Activated CD4-positive, alpha-beta T cell treated with anti-CD3 and anti-CD28 coated beads, Interleukin-2, Interleukin-4, amounts not matched to agents 100 ng/mL and 50 ng/mL, durations not matched to agents 16 hours and 8 hours (primary cell): Measurements from ENCODE around the gene SSU72.

Source experiments
- DNase-seq: peaks from one replicate; pipeline ENCODE4 v3.0.0-alpha.2; 2020; ENCODE audit warnings: low spot score

SSU72 gene

DNA sequence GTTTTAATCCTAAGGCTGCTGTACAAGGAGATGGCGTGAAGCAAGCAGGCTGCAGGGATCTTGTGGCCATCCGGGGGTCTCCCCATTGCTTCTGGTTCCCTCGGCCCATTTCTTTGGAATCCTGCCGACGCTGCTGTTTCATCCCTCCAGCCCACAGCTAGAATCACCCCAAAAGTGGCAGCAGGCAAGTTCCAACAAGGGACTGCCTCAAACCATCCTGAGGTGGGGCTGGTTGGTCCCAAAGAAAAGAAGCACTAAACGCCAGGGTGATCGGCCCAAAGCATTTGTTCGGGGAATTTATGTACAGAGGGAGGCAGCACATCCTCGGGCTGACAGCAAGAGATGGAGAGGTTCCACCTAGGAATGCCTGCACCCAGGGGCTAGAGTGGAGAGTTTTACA is 36.1 kb upstream of the SSU72 start:
- no peak for DNase-seq

DNA sequence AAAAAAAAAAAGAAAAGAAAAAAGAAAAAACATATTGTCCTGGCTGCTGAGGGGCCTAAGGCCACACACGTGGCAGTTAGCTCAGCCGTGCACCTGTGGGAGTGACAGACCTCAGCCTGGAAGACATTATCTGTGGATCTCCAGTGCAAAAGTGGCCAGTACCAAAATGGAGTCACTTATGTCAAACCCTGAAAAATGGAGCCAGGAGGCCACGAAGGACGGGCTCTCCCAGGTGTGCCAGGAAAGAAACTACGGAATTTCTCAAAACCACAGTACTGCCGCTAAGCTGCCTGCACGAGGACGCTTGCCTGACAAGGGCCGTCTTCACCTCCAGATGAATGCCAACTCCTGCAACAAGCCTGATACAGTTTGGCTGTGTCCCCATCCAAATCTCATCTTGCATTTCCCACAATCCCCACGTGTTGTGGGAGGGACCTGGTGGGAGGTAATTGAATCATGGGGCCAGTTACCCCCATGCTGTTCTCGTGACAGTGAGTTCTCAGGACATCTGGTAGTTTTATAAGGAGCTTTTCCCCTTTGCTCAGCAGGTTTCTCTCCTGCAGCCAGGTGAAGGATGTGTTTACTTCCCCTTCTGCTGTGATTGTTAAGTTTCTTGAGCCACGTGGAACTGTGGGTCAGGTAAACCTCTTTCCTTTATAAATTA is 35.3 kb upstream of the SSU72 start:
- no peak for DNase-seq

DNA sequence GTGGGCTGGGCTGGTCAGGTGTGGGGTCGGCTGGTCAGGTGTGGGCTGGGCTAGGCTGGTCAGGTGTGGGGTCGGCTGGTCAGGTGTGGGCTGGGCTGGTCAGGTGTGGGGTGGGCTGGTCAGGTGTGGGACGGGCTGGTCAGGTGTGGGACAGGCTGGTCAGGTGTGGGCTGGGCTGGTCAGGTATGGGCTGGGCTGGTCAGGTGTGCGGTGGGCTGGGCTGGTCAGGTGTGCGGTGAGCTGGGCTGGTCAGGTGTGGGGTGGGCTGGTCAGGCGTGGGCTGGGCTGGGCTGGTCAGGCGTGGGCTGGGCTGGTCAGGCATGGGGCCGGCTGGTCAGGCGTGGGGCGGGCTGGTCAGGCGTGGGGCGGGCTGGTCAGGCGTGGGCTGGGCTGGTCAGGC is 31.6 kb upstream of the SSU72 start:
- DNase-seq: no peak

DNA sequence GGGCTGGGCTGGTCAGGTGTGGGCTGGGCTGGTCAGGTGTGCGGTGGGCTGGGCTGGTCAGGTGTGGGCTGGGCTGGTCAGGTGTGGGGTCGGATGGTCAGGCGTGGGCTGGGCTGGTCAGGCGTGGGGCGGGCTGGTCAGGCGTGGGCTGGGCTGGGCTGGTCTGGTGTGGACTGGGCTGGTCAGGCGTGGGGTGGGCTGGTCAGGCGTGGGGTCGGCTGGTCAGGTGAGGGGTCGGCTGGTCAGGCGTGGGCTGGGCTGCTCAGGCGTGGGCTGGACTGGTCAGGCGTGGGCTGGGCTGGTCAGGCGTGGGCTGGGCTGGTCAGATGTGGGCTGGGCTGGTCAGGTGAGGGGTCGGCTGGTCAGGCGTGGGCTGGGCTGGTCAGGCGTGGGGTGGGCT is 31.1 kb upstream of the SSU72 start:
- no peak for DNase-seq

DNA sequence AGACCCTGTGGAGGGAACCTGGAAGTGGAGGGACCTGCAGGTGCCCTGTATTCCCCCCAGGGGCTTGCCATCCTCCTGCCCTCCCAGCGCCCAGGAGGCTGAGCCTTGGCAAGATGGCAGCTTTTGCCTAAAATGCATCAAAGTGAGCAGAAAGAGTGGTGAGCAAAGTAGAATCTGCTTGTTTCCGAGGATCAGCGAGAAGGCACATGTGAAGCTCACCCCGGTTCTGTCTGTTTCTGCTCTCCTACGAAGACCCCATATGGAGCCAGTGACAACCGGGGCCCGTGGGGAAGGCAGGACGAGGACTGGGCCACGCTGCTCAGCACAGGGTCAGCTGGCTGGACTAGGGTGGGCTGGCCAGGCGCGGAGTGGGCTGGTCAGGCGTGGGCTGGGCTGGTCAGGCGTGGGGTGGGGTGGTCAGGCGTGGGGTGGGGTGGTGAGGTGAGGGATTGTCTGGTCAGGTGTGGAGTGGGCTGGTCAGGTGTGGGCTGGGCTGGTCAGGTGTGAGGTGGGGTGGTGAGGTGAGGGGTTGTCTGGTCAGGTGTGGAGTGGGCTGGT is 30.4 kb upstream of the SSU72 start:
- no peak for DNase-seq

DNA sequence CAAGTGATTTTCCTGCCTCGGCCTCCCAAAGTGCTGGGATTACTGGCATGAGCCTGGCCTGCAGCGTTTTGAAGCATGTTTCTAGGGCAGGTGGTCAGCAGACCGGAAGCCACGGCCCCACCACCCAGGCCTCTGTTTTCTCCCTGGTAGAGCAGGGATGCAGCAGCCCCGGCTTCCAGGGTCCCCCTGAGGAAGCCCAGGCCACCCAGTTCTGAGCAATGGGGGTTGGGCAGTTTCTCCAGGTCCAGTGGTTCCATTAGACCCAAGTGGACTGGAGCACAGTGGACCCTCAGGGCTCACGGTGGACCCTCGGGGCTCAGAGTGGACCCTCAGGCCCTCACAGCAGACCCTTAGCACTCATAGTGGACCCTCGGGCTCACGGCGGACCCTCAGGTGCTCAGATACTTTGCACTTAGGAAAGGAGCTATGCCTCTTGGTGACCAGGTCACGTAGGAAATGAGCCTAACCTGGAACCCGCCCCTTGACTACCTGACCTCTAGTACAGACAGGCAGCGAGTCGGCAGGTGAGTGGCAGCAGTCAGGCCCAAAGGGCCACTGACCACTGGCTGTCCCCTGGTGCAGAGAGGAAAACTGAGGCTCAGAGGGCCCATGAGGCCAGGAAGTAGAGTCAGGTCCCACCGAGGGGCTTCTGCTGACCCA is 29.8 kb upstream of the SSU72 start:
- no peak for DNase-seq

DNA sequence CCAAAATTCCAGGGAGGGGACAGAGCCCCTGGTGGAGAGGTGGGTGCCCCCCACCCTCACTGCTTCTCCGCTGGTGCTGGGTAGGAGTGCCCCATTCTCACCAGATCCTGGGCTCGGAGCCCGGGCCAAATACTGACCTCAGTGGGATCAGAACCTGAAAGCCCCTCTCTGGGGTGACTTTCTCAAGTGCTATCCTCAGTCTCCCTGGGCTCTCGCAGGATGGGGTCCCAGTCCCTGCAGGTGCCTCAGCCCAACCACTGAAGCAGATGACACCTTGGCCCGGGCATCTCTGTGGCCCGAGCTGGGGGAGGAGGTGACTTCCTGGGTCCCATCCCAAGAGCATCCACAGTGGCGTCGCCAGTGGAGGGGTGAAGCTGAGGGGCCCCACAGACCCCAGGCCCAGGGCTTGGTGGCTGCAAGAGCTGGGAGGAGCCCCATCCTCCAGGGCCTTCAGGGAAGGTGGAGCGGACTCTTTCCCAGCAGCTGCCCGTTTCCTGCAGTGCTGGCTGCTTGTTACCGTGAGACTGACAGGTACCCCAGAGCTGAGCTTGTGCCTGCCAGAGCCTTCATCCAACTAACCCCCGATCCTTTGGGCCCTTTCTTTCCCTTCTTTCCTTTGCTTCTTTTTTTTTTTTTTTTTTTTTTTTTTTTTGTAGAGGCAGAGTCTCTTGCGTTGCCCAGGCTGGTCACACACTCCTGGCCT is 29.2 kb upstream of the SSU72 start:
- DNase-seq: no peak

DNA sequence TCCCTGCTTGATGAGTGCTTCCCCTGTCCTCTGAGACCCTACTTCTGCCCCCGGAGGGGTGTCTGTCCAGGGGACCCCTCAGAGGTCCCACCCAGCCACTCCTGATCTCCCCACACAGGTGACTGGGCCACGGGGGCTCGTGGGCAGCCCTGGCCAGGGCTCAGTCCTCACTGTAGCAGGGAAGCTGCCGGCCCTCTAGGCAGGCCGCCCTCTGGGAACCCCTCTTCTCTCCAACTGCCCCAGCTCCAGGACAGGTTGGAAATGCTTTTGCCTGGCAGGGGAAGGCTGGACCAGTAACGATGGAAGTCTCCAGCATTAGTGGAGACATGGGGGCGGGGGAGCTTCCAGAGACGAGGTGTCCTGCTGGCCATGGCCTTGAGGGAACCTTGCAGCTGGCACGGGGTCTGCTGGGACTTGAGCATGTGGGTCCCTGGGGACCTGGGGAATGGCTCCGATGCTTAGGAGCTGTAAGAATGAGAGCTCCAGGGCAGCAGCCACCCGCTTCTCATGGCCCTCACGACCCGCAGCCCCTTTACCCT is 28.4 kb upstream of the SSU72 start:
- no peak for DNase-seq

DNA sequence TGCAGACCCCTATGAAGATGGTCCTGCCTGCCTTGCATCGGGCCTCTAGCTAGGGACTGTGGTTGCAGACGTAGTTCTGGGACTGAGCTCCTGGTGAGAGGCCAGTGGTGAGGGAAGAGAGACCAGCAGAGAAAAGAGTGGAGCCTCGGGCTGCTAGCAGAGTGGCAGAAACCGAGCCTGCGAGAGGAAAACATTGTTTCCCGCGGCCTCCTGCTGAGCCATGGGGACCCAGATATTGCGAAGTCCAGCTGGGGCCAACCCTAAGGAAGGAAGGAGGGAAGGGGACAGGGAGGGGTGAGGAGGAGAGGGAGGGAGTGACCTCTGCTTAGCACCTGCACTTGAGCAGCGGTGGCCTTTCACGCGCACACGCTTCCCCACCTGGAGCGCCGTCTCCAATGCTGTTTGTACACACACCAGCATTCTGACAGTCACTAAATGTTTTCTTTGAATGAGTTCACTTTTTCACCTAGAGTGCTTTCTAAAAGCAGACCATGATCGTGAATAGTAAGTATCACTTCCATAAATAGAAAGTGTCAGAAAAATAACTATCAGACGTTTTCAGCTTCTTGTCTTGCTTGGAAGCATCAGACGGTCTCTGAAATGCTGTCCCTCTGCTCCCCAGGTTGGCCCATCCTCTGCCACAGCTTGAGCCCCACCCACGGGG is 27.8 kb upstream of the SSU72 start:
- DNase-seq: no peak

DNA sequence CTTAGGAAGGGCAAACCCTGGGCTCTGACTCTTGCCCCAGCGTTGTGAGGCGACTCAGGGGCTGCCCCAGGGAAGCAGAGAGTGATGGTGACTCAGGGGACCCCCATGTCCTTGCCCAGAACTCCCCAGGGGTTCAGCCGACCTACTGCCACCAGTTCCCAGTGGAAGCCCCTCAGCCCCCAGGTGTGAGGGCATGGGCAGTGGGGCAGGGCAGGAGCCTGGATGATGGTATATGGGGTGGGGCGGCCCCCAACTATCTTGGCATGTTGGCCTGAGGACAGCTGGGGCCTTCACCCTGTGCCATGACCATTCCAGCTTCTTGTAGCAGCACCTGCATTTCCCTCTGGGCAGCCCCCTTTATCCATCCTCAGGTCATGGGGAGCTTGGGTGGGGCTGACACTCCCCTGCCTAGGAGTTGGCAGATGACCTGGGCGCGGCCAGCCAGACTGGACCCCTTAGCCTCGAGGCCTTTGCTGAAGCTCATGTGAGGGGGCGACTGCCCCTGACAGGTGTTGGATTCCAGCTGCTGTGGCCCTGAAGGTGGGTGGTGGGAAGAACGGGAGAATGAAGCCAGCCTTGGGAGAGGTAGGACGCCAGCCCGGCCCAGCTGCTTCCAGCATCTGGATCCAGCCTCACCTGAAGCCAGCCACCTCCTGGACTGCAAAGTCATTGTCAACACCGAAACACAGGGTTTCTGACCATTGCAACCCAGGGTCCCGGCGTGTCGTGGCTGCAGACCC is 27.1 kb upstream of the SSU72 start:
- no peak for DNase-seq

DNA sequence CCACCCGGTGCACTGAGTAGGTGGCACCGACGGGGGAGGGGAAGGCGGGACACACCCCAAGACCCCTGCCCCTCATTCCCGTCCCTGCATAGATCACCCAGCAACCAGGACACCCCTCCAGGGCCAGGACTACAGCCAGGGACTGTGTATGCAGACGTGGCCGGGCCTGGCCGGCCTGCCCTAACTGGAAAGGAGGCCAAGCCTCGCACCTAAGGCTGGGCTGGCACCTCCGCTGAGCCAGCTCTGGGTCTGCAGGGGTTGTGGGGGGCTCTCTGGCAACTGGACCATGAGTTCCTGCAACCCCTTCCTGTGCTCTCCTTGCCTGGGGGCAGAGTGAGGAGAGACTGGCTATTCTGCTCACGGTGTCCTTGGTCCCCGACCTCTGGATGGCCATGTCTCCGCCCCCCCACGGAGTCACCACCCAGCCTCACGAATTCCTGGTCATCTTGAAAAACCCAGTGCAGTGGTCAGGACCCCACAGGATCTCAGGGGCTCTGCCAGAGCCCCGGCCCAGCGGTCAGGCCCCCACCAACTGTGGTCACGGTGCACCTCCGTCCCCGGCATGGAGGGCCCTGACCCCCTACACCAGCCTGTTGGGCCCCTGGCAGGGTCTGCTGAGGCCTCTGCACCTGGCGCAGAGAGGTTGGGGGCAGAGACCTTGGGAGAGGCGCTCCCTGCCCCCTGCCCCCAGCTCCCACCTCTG is 26.3 kb upstream of the SSU72 start:
- no peak for DNase-seq

DNA sequence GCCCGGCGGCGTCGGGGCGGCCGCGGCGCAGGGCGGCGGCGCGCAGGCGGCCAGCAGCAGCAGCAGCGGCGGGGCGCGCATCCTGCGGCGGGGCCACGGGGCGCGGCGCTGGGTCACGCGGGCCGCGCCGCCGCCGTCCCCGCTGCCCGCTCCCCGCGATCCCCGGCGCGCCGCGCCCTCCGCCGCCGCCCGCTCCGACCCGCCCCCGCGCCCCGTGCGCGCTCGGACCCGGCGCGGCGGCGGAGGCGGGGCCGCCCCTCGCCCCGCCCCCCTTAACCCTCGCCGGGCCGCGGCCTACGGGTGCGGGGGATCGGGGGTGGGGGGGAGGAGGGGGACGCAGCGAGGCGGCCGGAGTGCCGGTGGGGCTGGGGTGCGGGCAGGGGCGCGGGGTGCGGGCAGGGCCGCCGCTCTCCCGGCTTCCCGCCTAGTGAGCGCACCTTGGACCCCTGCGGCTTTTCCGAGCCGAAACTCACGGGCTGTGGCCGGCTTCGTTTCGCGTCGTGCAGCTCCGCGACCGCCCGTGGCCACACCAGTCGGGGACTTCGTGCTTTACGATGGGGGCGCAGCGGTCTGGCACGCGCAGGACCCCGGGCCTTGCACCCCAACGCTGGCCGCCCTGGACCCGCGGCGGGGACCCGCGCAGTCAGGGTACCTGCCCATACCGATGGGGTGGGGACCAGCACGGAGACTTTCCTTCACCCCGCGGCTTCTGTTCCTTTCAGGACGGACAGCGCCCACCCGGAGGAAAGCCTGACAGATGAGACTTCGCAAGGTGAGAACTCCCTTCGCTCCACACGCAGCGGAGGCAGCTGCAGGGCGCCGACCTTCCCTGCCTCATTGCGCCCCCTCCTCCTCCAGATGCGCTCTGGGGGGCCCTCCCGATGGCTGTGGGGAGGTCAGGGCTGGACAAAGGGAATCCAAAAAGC is 25.5 kb upstream of the SSU72 start, which contains the start of gene FNDC10:
FNDC10 (minus strand) TSS at position 201 of the 926 bp plus-strand sequence; CDS start at position 81, 120 bp downstream.
- no peak for DNase-seq

DNA sequence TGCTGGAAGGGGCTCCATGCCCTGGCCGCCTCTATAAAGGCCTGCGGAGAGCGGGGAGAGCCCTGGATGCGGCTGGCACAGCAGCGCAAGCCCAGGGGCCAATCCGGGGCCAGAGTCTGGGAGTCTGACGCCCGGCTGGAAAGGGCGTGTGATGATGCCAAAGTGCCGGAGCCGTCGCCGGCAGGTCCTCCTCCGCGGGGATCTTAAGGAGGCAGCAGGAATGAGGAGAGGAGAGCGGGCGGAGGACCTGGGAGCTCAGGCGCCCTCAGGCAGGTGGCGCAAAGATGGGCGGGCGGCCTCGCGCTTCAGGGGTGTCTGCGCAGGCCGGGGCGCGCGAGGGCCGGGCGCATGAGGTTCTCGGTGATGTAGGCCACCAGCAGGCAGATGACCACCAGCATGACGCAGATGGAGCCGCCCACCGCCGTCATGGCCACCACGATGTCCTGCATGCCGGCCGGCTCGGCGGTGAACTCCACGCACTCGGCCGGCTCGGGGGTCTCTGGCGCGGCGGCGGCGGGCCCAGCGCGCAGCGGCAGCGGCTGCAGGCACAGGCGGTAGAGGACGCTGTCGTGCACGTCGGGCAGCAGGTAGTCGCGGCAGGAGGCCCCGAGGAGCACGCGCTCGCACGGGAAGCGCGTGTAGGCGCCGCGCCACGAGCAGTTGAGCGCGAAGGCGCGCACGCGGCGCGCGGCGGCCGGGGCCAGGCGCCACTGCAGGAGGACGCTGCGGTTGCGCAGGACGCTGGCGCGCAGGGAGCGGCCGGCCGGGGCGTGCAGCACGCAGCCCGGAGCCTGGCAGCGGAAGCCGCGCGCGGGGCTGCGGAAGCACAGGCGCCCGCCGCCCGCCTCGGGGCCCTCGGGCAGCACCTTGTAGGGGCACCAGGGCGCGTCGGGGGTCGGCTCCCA is 24.6 kb upstream of the SSU72 start:
- no peak for DNase-seq

DNA sequence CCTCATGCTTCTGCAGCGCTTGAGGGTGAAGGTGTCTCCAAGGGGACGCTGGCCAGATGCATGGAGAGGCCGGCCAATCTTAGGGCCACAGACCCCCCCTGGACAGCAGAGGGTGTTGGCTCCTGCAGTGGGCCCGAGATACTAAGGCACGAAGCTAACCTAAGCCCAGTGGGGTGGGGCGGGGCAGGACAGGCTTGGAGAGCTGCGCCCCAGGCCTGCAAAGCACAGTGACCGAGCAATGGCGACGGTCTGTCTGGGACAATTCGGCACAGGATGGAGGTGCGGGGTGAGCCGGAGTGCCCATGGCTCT is 24.0 kb upstream of the SSU72 start:
- DNase-seq: no peak

DNA sequence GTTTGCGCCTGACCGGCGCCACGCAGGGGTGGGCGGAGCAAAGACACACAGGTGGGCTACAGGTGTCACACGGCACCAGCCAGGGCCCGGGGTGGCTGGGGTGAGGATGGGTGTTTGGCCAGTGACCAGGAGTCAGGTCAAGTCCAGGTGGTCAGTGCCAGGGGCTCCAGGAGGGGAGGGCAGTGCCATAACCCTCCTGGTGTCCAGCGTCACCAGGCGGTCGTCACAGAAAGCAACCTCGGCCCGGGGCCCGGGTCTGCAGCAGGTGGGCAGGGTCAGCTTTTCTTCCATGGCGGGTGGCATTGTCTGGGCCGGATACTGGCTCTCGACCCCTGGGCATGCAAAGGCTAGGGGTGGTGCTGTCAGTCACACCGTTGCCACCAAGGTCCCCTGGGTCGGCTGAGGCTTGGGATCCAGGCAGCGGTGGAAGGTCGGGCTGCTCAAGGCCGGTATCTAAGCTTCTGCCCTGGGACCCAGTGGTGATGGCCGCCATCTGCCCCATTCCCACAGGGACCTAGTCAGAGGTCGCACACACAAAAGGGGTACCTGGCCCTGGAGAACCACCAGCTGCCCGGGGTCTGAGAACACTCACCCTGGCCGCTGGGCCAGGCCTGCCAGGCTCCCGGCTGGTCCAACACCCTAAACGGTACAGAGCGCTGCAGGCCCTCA is 23.5 kb upstream of the SSU72 start:
- DNase-seq: no peak

DNA sequence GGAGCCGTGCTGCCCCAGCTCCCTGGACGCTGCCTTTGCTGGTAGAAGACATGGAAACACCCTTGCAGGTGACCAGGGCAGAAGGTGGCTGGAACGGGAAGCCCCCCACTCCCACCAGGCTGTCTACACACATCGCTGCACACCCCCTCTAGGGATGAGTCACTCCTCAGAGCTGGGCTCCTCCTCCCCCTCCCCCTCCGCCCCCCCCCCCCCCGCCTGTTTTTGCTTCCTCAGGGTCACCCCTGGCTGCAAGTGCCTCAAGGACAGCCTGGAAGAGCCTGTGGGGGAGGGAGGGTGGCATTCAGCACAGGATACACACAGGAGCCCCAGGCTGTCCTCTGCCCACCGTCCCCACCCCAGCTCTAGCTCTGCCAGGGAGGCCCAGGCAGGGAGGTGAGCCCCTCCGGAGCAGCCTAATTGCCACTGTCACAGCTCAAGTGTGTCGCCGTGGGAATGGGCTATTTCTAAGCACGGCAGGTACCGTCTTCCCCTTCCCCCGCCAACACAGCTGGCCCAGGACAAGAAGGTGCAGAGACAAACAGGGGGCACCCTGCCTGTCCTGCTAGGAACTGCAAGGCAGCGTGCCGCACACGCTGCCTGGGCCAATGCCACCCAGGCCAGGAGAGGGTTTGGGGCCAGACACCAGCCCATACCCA is 22.7 kb upstream of the SSU72 start:
- no peak for DNase-seq

DNA sequence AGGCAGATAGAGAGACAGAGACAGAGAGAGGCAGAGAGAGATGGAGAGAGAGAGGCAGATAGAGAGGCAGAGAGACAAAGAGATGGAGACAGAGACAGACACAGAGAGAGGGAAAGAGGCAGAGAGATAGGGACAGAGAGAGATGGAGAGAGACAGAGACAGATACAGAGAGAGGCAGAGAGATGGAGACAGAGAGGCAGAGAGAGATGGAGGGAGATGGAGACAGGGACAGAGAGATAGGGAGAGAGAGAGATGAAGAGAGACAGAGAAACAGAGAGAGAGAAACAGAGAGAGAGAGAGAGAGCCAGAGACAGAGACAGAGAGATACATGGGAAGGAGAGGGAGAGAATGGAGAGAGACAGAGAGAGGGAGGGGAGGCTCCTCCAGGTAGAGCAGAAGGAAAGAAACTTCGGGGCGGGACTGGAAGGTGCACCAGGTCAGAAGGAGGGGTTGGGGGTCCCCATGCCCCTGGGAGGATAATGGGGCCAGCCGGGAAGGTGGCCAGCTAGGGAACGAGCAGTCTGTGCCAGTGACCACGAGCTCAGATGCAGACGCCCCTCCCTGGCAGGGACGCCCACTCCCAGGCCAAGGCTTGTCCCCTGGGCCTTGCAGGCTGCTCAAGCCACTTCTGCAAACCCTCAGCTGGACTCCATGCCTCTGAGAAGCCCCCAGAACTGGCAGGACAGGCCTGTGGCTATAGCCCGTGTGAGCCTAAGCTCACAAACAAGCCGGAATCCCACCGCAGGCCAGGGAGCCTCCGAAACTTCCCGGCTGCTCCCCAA is 22.0 kb upstream of the SSU72 start:
- no peak for DNase-seq
